CD4-positive, alpha-beta T cell treated with Interleukin-10 for 1 hour (primary cell): Measurements from ENCODE around the gene STX19.
"Not testable (repeated sequence)": the region's sequence is repeated elsewhere in the genome, so short reads cannot be mapped to it uniquely, and the experiment has no call there.

Source experiments
- DNase-seq: peaks from one replicate; pipeline ENCODE4 v3.0.0-alpha.2; 2020

The STX19 gene

GRCh38 chr3:93973131-93974126 is 55.0 kb downstream of the STX19 start, which contains the start of gene PROS1:
Gene PROS1, minus strand, starts transcription at chr3:93973896. Its CDS starts 147 bp downstream, at chr3:93973749.
- DNase-seq = peak; percentile 48

- DNase-seq = no peak
Measured at GRCh38 chr3:93969997-93970396, 58.4 kb downstream of the STX19 start.

- no peak for DNase-seq
Measured at GRCh38 chr3:93969443-93969842, 59.0 kb downstream of the STX19 start.

- DNase-seq = not testable (repeated sequence)
Measured at GRCh38 chr3:93965106-93965505, 63.3 kb downstream of the STX19 start.
